ENCODE data around the gene PTPRJ. TPM values are rescaled to one million over a fixed set of nuclear protein-coding genes. Genes with fewer than 3 reads are reported as not detected.

PTPRJ gene
- total and polyA plus RNA-seq, 7 donors, result 2.4 to 23.3 (median 10.2) TPM

- Histone ChIP-seq H3K4me3 (no peak overlapping the region), H3K36me3 (no peaks in the 10 kb centered on the region), H3K27me3 (no peaks in the 10 kb centered on the region), H3K4me1 (peaks cover 0 to 30% (median 25%) of the 10 kb centered on the region in 4 donors), H3K9me3 (no peaks in the 10 kb centered on the region), H3K27ac (peak overlapping the region; percentile 9 to 39 (median 36))
- TF ChIP-seq POLR2A (IDR thresholded peaks at IDR 0.05) (no peak), EP300 (IDR thresholded peaks at IDR 0.05) (no peak), POLR2AphosphoS5 (IDR thresholded peaks at IDR 0.05) (no peak), CTCF (IDR thresholded peaks at IDR 0.05) (no peak)
- 77 to 92% methylated on average over 1 of the region's 1 CpG for WGBS, 2 donors
- DNase-seq, result no peak
- intact Hi-C loops (cut with DNase I), result no loop called here
Measured at GRCh38 chr11:48036011-48036410, 55.7 kb downstream of the PTPRJ start.

- Histone ChIP-seq H3K36me3 (no peaks in the 10 kb centered on the region), H3K9me3 (no peaks in the 10 kb centered on the region), H3K27ac (peak overlapping the region in 3 of 4 donors; percentile 34 to 39 (median 39)), H3K4me3 (no peak overlapping the region), H3K4me1 (peaks cover 0 to 30% (median 20%) of the 10 kb centered on the region in 4 donors), H3K27me3 (no peaks in the 10 kb centered on the region)
- TF ChIP-seq CTCF (IDR thresholded peaks at IDR 0.05) (no peak), EP300 (IDR thresholded peaks at IDR 0.05) (no peak), POLR2A (IDR thresholded peaks at IDR 0.05) (no peak), POLR2AphosphoS5 (IDR thresholded peaks at IDR 0.05) (no peak)
- intact Hi-C loops (cut with DNase I), result no loop called here
- 84 to 90% methylated on average over 4 of the region's 4 CpGs for WGBS, 2 donors
- DNase-seq, result no peak
Measured at GRCh38 chr11:48036466-48036865, 56.1 kb downstream of the PTPRJ start.

- no peaks in the 10 kb centered on the region for H3K36me3 ChIP-seq
- H3K9me3 ChIP-seq, result no peaks in the 10 kb centered on the region
- DNase-seq, result no peak
- H3K27me3 ChIP-seq, result no peaks in the 10 kb centered on the region
- H3K27ac ChIP-seq, result peak overlapping the region in 1 of 4 donors; percentile 29
- intact Hi-C loops (cut with DNase I), result no loop called here
- 88 to 96% methylated on average over 11 of the region's 11 CpGs for WGBS, 2 donors
- TF ChIP-seq EP300 (IDR thresholded peaks at IDR 0.05) (no peak), CTCF (IDR thresholded peaks at IDR 0.05) (no peak), POLR2AphosphoS5 (IDR thresholded peaks at IDR 0.05) (no peak), POLR2A (IDR thresholded peaks at IDR 0.05) (no peak)
- no peak overlapping the region for H3K4me3 ChIP-seq
- peaks cover 0 to 30% (median 20%) of the 10 kb centered on the region in 4 donors for H3K4me1 ChIP-seq
Measured at GRCh38 chr11:48037709-48038468, 57.5 kb downstream of the PTPRJ start.

GRCh38 chr11:48040830-48041444 lies 60.6 kb downstream of the PTPRJ start:
- H3K27me3 ChIP-seq, result no peaks in the 10 kb centered on the region
- peak overlapping the region in 1 of 4 donors; percentile 9 for H3K27ac ChIP-seq
- H3K9me3 ChIP-seq, result no peaks in the 10 kb centered on the region
- peaks cover 0 to 9% (median 8%) of the 10 kb centered on the region in 4 donors for H3K4me1 ChIP-seq
- 94% methylated on average over 13 of the region's 13 CpGs for WGBS, 2 donors
- no peak overlapping the region for H3K4me3 ChIP-seq
- no peaks in the 10 kb centered on the region for H3K36me3 ChIP-seq
- intact Hi-C loops (cut with DNase I), result no loop called here
- TF ChIP-seq CTCF (IDR thresholded peaks at IDR 0.05) (no peak), POLR2A (IDR thresholded peaks at IDR 0.05) (no peak)
- DNase-seq, result no peak

Measured in sigmoid colon (tissue), 7 donors.